ENCODE results near the gene MRPL39. TPM values are rescaled to one million over a fixed set of nuclear protein-coding genes. Genes with fewer than 3 reads are reported as not detected.

The MRPL39 gene
- polyA plus RNA-seq, 1 donor, result 28.2 TPM

GRCh38 chr21:25608044-25608737, 910 bp upstream of the MRPL39 start:
- peak; percentile 85 for DNase-seq

GRCh38 chr21:25589887-25590286, 17.4 kb downstream of the MRPL39 start:
- DNase-seq, result no peak

GRCh38 chr21:25586791-25587190, 20.5 kb downstream of the MRPL39 start:
- no peak for DNase-seq

- no peak for DNase-seq
Measured at GRCh38 chr21:25586326-25586725, 21.0 kb downstream of the MRPL39 start.

GRCh38 chr21:25584833-25585676, 22.2 kb downstream of the MRPL39 start:
- DNase-seq, result no peak

GRCh38 chr21:25583370-25584130, 23.7 kb downstream of the MRPL39 start:
- DNase-seq, result no peak

GRCh38 chr21:25582888-25583287, 24.4 kb downstream of the MRPL39 start:
- no peak for DNase-seq

GRCh38 chr21:25582164-25582790, 25.0 kb downstream of the MRPL39 start:
- DNase-seq, result no peak

GRCh38 chr21:25581582-25581981, 25.7 kb downstream of the MRPL39 start:
- no peak for DNase-seq

GRCh38 chr21:25580912-25581260, 26.4 kb downstream of the MRPL39 start:
- no peak for DNase-seq

- no peak for DNase-seq
Measured at GRCh38 chr21:25579226-25580013, 27.9 kb downstream of the MRPL39 start.

GRCh38 chr21:25578056-25578961, 29.0 kb downstream of the MRPL39 start:
- no peak for DNase-seq

- no peak for DNase-seq
Measured at GRCh38 chr21:25577424-25578055, 29.7 kb downstream of the MRPL39 start.

GRCh38 chr21:25573409-25574206, 33.7 kb downstream of the MRPL39 start:
- no peak for DNase-seq

- no peak for DNase-seq
Measured at GRCh38 chr21:25572861-25573310, 34.4 kb downstream of the MRPL39 start.

- DNase-seq, result no peak
Measured at GRCh38 chr21:25571726-25572121, 35.6 kb downstream of the MRPL39 start.

GRCh38 chr21:25569711-25570110, 37.6 kb downstream of the MRPL39 start:
- no peak for DNase-seq

- no peak for DNase-seq
Measured at GRCh38 chr21:25569084-25569483, 38.2 kb downstream of the MRPL39 start.

- peak; percentile 58 for DNase-seq
Measured at GRCh38 chr21:25568246-25568645, 39.0 kb downstream of the MRPL39 start.
